ENCODE measurements around the gene PRRC1.

- TF ChIP-seq POLR2A (IDR thresholded peaks at IDR 0.05; ENCODE audit: low read depth) (no peak), CTCF (IDR thresholded peaks at IDR 0.05) (no peak)
Observed at GRCh38 chr5:127585661-127586060, 68.2 kb downstream of the PRRC1 start.
